Spinal cord (tissue), 10 donors: ENCODE results near the gene MAN1C1. TPM values are rescaled to one million over a fixed set of nuclear protein-coding genes. Genes with fewer than 3 reads are reported as not detected.
A peak's percentile ranks its signal among the peaks of the same experiment; 100 is the strongest.

ENCODE experiments used
- DNase-seq, 6 donors: peaks; one replicate each; pipeline versions ENCODE4 v3.0.0 to v3.0.0-alpha.2; 2013 to 2015; ENCODE audit warnings: low spot score in 6 of 6, low read depth in 4 of 6
- H3K27ac ChIP-seq: one replicate; pipeline ENCODE4 v1.5.1; 2013; ENCODE audit warnings: low read depth, low read length, control low read depth
- H3K27me3 ChIP-seq: one replicate; pipeline ENCODE4 v1.6.1; 2013; ENCODE audit warnings: low read length; ENCODE audit not compliant: control insufficient read depth, insufficient read depth
- H3K36me3 ChIP-seq: one replicate; pipeline ENCODE4 v1.6.1; 2013; ENCODE audit warnings: low read length; ENCODE audit not compliant: control insufficient read depth, insufficient read depth
- H3K4me1 ChIP-seq: one replicate; pipeline ENCODE4 v1.6.1; 2013; ENCODE audit warnings: low read length; ENCODE audit not compliant: control insufficient read depth, insufficient read depth
- H3K4me3 ChIP-seq: one replicate; pipeline ENCODE4 v1.5.1; 2013; ENCODE audit warnings: low read depth, low read length, control low read depth
- H3K9me3 ChIP-seq: one replicate; pipeline ENCODE4 v1.6.1; 2013; ENCODE audit warnings: low read length; ENCODE audit not compliant: control insufficient read depth, insufficient read depth
- WGBS: methylation state at CpG from one replicate; pipeline ENCODE4 v1.1.5; 2013; ENCODE audit warnings: missing lambda C conversion rate; ENCODE audit not compliant: insufficient coverage; 5-methylcytosine and 5-hydroxymethylcytosine counted together
- polyA plus RNA-seq, 2 donors: library from polyadenylated mRNA; unstranded; fragments of 120-200 nt; gene quantifications; one replicate each; pipeline ENCODE4 v1.2.1, GENCODE V29; 2013; ENCODE audit not compliant: insufficient read length in 2 of 2
- total RNA-seq, 2 donors: library from RNA; depleted of rRNA in 1 of 2; stranded (reverse); fragments of 120-200 nt in 1 of 2; fragments of >200 nt in 1 of 2; gene quantifications; one replicate each; pipeline versions ENCODE4 v1.2.3 to v1.2.4, GENCODE V29; 2013 to 2014
- donor health status: healthy.

MAN1C1 gene
- total and polyA plus RNA-seq, 4 donors, result 18.4 to 59.7 (median 49.4) TPM

DNA sequence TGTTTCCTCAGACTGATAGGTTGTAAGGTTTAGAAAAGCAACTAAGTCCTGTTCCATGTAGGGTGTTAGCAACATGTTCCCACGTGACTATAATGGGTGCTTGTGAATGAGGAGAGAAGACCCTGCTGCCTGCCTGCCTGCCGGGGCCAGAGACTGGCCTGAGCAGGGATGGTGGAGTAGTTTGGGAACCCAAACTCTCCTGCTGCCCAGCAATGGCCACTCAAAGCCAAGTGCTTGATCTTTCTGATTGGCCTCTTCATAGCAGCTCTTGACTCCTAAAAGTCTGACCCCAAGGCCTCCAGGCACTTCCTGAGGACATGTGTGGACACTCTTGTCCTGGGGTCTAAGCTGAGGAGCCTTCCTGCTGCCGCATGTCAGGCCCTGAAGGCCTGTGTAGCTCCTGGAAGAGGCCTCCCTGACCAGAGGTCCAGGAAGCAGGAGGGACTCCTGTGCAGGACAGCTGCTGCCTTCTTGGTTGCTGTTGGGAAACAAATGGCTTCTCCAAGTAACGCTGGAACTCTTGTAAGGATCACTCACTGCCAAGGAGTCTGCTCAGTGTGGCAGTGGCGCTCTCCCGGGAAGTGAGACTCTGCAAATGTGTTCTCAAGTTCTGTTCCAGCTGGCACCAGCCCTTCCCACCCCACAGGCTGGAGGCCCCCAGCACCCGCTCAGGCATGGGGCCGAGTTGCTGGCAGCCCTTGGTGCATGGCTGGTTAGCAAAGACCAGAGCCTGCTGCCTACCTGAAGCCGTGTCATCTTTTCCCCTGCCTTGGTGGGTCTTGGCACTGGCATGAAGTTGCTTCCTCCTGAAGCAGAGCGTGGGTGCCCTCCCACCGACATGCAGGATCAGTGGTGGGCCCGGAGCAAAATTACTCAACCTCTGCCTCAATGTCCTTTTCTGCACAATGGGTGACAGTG is 35.5 kb downstream of the MAN1C1 start:
- Histone ChIP-seq H3K27me3 (no peaks in the 10 kb centered on the region), H3K4me1 (peaks cover 53% of the 10 kb centered on the region), H3K9me3 (no peaks in the 10 kb centered on the region), H3K4me3 (no peak overlapping the region), H3K27ac (peak overlapping the region; percentile 33), H3K36me3 (no peaks in the 10 kb centered on the region)
- WGBS, result 73% methylated on average over 12 of the region's 12 CpGs
- peak in 2 of 6 donors; percentile 39 to 93 for DNase-seq

- WGBS, result 84% methylated on average over 9 of the region's 10 CpGs
- DNase-seq, result no peak
- H3K9me3 ChIP-seq, result no peaks in the 10 kb centered on the region
- H3K27ac ChIP-seq, result no peak overlapping the region
- no peaks in the 10 kb centered on the region for H3K27me3 ChIP-seq
- H3K4me1 ChIP-seq, result peaks cover 56% of the 10 kb centered on the region
- H3K36me3 ChIP-seq, result peaks cover under 1% of the 10 kb centered on the region
- no peak overlapping the region for H3K4me3 ChIP-seq
These were observed 37.0 kb downstream of the MAN1C1 start for GRCh38 chr1:25653558-25653957.

- no peak for DNase-seq
- no peak overlapping the region for H3K27ac ChIP-seq
- peaks cover 61% of the 10 kb centered on the region for H3K4me1 ChIP-seq
- no peaks in the 10 kb centered on the region for H3K27me3 ChIP-seq
- WGBS, result 86% methylated on average over 2 of the region's 6 CpGs
- H3K9me3 ChIP-seq, result no peaks in the 10 kb centered on the region
- H3K36me3 ChIP-seq, result peaks cover 5% of the 10 kb centered on the region
- no peak overlapping the region for H3K4me3 ChIP-seq
These were observed 37.6 kb downstream of the MAN1C1 start for GRCh38 chr1:25654109-25654660.

- 75% methylated on average over 2 of the region's 6 CpGs for WGBS
- no peak overlapping the region for H3K27ac ChIP-seq
- no peaks in the 10 kb centered on the region for H3K9me3 ChIP-seq
- no peaks in the 10 kb centered on the region for H3K27me3 ChIP-seq
- no peak overlapping the region for H3K4me3 ChIP-seq
- peak in 2 of 6 donors; percentile 24 to 40 for DNase-seq
- H3K36me3 ChIP-seq, result peaks cover 5% of the 10 kb centered on the region
- H3K4me1 ChIP-seq, result peaks cover 47% of the 10 kb centered on the region
These were observed 40.7 kb downstream of the MAN1C1 start for GRCh38 chr1:25657121-25657882.

DNA sequence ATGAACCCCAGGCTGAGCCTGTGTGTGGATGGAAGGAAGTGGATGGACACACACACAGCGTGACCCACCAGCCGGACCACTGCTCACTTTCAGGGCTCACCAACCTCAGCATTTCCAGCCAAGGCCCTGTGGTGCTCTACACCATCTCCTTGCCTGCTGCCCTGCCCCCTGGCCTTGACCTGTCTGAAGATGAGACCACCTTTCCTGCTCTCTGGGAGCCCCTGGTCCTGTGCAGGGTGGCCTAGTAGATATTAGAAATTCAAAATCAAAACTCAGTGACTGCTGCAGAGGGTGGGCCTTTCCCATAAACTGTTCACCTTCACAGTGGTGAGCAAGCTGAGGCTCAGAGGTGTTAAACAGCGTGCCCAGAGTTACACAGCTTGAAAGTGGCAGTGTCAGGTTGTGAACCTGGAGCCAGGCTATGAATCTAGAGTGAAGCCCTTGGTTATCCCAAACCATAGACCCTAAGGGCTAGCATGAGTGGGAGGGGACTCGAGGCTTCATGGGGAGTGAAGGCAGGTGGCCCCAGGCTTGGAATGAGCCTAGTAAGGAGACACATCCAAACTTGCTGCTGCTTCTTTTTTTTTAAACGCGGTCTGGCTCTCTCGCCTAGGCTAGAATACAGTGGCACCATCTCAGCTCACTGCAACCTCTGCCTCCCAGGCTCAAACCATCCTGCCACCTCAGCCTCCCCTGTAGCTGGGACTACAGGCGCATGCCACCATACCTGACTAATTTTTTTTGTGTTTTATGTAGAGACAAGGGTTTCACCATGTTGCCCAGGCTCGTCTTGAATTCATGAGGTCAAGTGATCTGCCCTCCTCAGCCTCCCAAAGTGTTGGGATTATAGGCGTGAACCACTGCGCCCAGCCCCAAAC is 41.5 kb downstream of the MAN1C1 start:
- WGBS, result 93% methylated on average over 6 of the region's 11 CpGs
- H3K4me1 ChIP-seq, result peaks cover 39% of the 10 kb centered on the region
- H3K9me3 ChIP-seq, result no peaks in the 10 kb centered on the region
- H3K27ac ChIP-seq, result no peak overlapping the region
- no peaks in the 10 kb centered on the region for H3K27me3 ChIP-seq
- no peak for DNase-seq
- no peak overlapping the region for H3K4me3 ChIP-seq
- H3K36me3 ChIP-seq, result peaks cover 5% of the 10 kb centered on the region

DNA sequence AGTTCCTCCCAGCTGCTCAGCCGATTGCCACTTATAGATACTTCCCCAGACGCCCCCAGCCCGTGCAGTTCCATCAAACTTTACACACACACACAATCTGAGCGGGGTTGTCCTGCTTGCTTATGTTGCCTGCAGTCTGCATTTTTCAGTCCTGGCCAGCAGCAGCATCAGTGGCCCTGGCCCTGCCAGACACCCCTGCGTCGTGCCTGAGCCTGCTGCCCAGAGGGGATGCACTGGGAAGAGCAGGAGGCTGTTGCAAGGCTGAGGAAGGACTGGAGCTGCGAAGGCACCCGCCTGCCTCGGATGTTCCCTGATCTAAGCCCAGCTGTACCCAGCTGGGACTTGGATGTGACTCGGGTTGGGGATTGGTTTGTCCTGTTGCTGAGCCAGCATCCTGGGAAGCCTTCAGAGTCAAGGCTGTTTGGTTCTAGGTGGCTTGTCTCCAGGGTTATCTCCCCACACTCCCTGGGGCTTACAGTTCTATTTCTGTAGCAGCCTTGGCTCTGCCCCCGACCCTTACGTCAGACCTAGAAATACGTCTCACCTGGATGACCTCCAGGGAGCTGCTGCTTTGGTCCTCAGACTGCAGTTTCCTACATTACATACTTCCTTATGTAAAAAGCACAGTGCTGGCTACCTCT is 42.3 kb downstream of the MAN1C1 start:
- peak in 1 of 6 donors; percentile 39 for DNase-seq
- no peaks in the 10 kb centered on the region for H3K27me3 ChIP-seq
- H3K36me3 ChIP-seq, result peaks cover 5% of the 10 kb centered on the region
- no peaks in the 10 kb centered on the region for H3K9me3 ChIP-seq
- H3K4me1 ChIP-seq, result peaks cover 38% of the 10 kb centered on the region
- no peak overlapping the region for H3K27ac ChIP-seq
- WGBS, result 74% methylated on average over 13 of the region's 13 CpGs
- H3K4me3 ChIP-seq, result no peak overlapping the region

- Histone ChIP-seq H3K36me3 (peaks cover 5% of the 10 kb centered on the region), H3K27ac (no peak overlapping the region), H3K4me1 (peaks cover 36% of the 10 kb centered on the region), H3K27me3 (no peaks in the 10 kb centered on the region), H3K9me3 (no peaks in the 10 kb centered on the region), H3K4me3 (no peak overlapping the region)
- peak in 1 of 6 donors; percentile 14 for DNase-seq
- WGBS, result 17% methylated on average over 4 of the region's 8 CpGs
These were observed 44.6 kb downstream of the MAN1C1 start for GRCh38 chr1:25661043-25661815.

- H3K36me3 ChIP-seq, result peaks cover 5% of the 10 kb centered on the region
- peaks cover 36% of the 10 kb centered on the region for H3K4me1 ChIP-seq
These were observed 45.5 kb downstream of the MAN1C1 start for GRCh38 chr1:25662061-25662460.

More at GRCh38 chr1:25662061-25662460, 45.5 kb downstream of the MAN1C1 start:
- DNase-seq, result no peak
- Histone ChIP-seq H3K27ac (no peak overlapping the region), H3K27me3 (no peaks in the 10 kb centered on the region), H3K9me3 (no peaks in the 10 kb centered on the region), H3K4me3 (no peak overlapping the region)
- 69% methylated on average over 2 of the region's 2 CpGs for WGBS
